DMS53 treated with DMSO at 0.1 percent for 48 hours (cell line): ENCODE data around the gene SIX2.

Experiments
- DNase-seq: peaks from one replicate; lab custom pipeline; 2025; ENCODE audit not compliant: unreplicated experiment; lab: John Stamatoyannopoulos, UW

The SIX2 gene

GRCh38 chr2:44967727-44968432, 41.4 kb downstream of the SIX2 start:
- DNase-seq, result no peak

- DNase-seq, result no peak
Observed at GRCh38 chr2:44967056-44967455, 42.2 kb downstream of the SIX2 start.

- no peak for DNase-seq
Observed at GRCh38 chr2:44965684-44966083, 43.6 kb downstream of the SIX2 start.

GRCh38 chr2:44964752-44965236, 44.5 kb downstream of the SIX2 start:
- no peak for DNase-seq

- no peak for DNase-seq
Observed at GRCh38 chr2:44962176-44962695, 47.0 kb downstream of the SIX2 start.

- no peak for DNase-seq
Observed at GRCh38 chr2:44960871-44961270, 48.4 kb downstream of the SIX2 start.

- DNase-seq, result no peak
Observed at GRCh38 chr2:44959855-44960254, 49.4 kb downstream of the SIX2 start.

GRCh38 chr2:44957656-44958327, 51.5 kb downstream of the SIX2 start:
- DNase-seq, result no peak

- no peak for DNase-seq
Observed at GRCh38 chr2:44956843-44957242, 52.4 kb downstream of the SIX2 start.

- DNase-seq, result peak; percentile 60
Observed at GRCh38 chr2:44955593-44956392, 53.5 kb downstream of the SIX2 start.
